ENCODE measurements around the gene INCENP.

GRCh38 chr11:62169448-62169847 lies 45.6 kb downstream of the INCENP start:
- TF ChIP-seq CTCF (IDR thresholded peaks at IDR 0.05), result no peak
- no peak for TF ChIP-seq POLR2A (IDR thresholded peaks at IDR 0.05)

Measured in heart left ventricle (tissue), 13 donors.